HepG2 (cell line): ENCODE results near the gene ERP44.
"Not testable (repeated sequence)": the region's sequence is repeated elsewhere in the genome, so short reads cannot be mapped to it uniquely, and the experiment has no call there.

Source experiments
- CTCF ChIP-seq: sonication (generic); formaldehyde crosslinking; IDR thresholded peaks from 2 replicates; pipeline ENCODE4 v1.5.0; 2020; ENCODE audit warnings: mild to moderate bottlenecking, missing genetic modification reagents, moderate library complexity
- FOSL1 ChIP-seq: sonication (generic); formaldehyde crosslinking; IDR thresholded peaks from 2 replicates; pipeline ENCODE4 v1.9.0; 2021; ENCODE audit warnings: missing genetic modification reagents, borderline replicate concordance
- GPBP1L1 ChIP-seq: sonication (generic); formaldehyde crosslinking; IDR thresholded peaks from 2 replicates; pipeline ENCODE4 v1.5.0; 2020; ENCODE audit warnings: mild to moderate bottlenecking, missing genetic modification reagents
- HOMEZ ChIP-seq: IDR thresholded peaks from 2 replicates; pipeline ENCODE4 v1.6.1; 2016; ENCODE audit warnings: low read depth
- MTA1 ChIP-seq: sonication (generic); formaldehyde crosslinking; IDR thresholded peaks from 2 replicates; pipeline ENCODE4 v1.4.0; 2020; ENCODE audit warnings: missing genetic modification reagents, mild to moderate bottlenecking, borderline replicate concordance
- NCOR1 ChIP-seq: fragments of 200-600 bp; sonication (generic); IDR thresholded peaks from 2 replicates; pipeline ENCODE4 v1.7.0; 2017; ENCODE audit warnings: antibody characterized with exemption, low read length, borderline replicate concordance
- RELA ChIP-seq: sonication (generic); formaldehyde crosslinking; IDR thresholded peaks from 2 replicates; pipeline ENCODE4 v1.4.0; 2020; ENCODE audit warnings: missing genetic modification reagents
- YY1 ChIP-seq: IDR thresholded peaks from 2 replicates; pipeline ENCODE4 v1.6.1; 2011; ENCODE audit warnings: low read length, low read depth, moderate library complexity, mild to moderate bottlenecking; ENCODE audit not compliant: insufficient read depth, insufficient replicate concordance
- ZNF44 ChIP-seq: sonication (generic); formaldehyde crosslinking; IDR thresholded peaks from 2 replicates; pipeline ENCODE4 v1.5.1; 2020; ENCODE audit warnings: mild to moderate bottlenecking, missing genetic modification reagents
- ZNF652 ChIP-seq: IDR thresholded peaks from 2 replicates; pipeline ENCODE4 v1.6.1; 2016; ENCODE audit warnings: low read depth, borderline replicate concordance

GRCh38 chr9:100141862-100142261 is 43.1 kb upstream of the ERP44 start:
- not testable (repeated sequence) for TF ChIP-seq MTA1; YY1; NCOR1; ZNF652; CTCF (CRISPR knock-in tag); HOMEZ (CRISPR knock-in tag); FOSL1; GPBP1L1 (CRISPR knock-in tag); ZNF44 (CRISPR knock-in tag); RELA (CRISPR knock-in tag)
